Motor neuron (in vitro differentiated cells): ENCODE results near the gene LMAN2. TPM values are rescaled to one million over a fixed set of nuclear protein-coding genes. Genes with fewer than 3 reads are reported as not detected.
A peak's percentile ranks its signal among the peaks of the same experiment; 100 is the strongest.
"Not testable (repeated sequence)": the region's sequence is repeated elsewhere in the genome, so short reads cannot be mapped to it uniquely, and the experiment has no call there.

Experiments used
- ATAC-seq, 8 experiments: fragments of 200-7000 bp; cut with Tn5 transposase; replicated peaks in 6 of 8; 2 replicates each; pipeline ENCODE4 v1.8.0; 2021; ENCODE audit warnings: mild to moderate bottlenecking in 8 of 8, moderate library complexity in 8 of 8
- H3K27ac ChIP-seq, 2 donors: fragments of 250-450 bp; sonication (Bioruptor Pico); 2 replicates each; pipeline ENCODE4 v1.9.0; 2021; ENCODE audit warnings: antibody characterized with exemption in 2 of 2, mild to moderate bottlenecking in 2 of 2, moderate library complexity in 1 of 2
- H3K4me1 ChIP-seq, 2 donors: fragments of 250-450 bp; sonication (Bioruptor Pico); replicated peaks in 1 of 2; 2 replicates each; pipeline ENCODE4 v1.6.1; 2021; ENCODE audit warnings: antibody characterized with exemption in 2 of 2, mild to moderate bottlenecking in 2 of 2, moderate library complexity in 1 of 2
- H3K4me3 ChIP-seq, 5 donors: fragments of 250-450 bp; sonication (Bioruptor Pico); 2 replicates each; pipeline ENCODE4 v1.9.0; 2021; ENCODE audit warnings: antibody characterized with exemption in 5 of 5, mild to moderate bottlenecking in 5 of 5, moderate library complexity in 4 of 5
- WGBS, 10 experiments: fragments of 450-650 bp; shearing (Covaris generic); methylation state at CpG; one replicate each; pipeline ENCODE4 v1.0.0; 2022; 5-methylcytosine and 5-hydroxymethylcytosine counted together
- in situ Hi-C, 9 experiments: fragments of 400-800 bp; cut with MboI; loops; one replicate each; pipeline ENCODE4 v1.15.0; 2021; ENCODE audit warnings: low sequenced_read_pairs in 9 of 9, low pct_unique_long_range_greater_than_20kb in 2 of 9; ENCODE audit not compliant: unreplicated experiment in 9 of 9
- total RNA-seq, 8 experiments: library from RNA; unstranded; fragments of 300-600 nt; gene quantifications; 2 replicates each; pipeline versions ENCODE4 v1.2.3 to v1.2.4, GENCODE V29; 2022

LMAN2 gene
- total RNA-seq, 8 experiments from 2014 or later, result 48.3 to 219 (median 111) TPM

GRCh38 chr5:177360740-177361139, 9.3 kb upstream of the LMAN2 start:
- H3K4me1 ChIP-seq, H3K4me3 ChIP-seq, ATAC-seq, in situ Hi-C loops, H3K27ac ChIP-seq: not testable (repeated sequence)
- 73 to 80% (median 80%) methylated on average over 2 to 4 of the region's 7 CpGs; no CpG with 5 or more reads in 7 of the 10 experiments for WGBS, 10 experiments

- ATAC-seq, result no peak
- whole genome bisulfite sequencing, 10 experiments, result 14 to 60% (median 50%) methylated on average over 1 to 3 of the region's 3 CpGs; no CpG with 5 or more reads in 7 of the 10 experiments
- no peak overlapping the region for H3K4me3 ChIP-seq
- H3K4me1 ChIP-seq, result peaks cover 0 to 7% of the 10 kb centered on the region in 2 donors
- in situ Hi-C loops, result no loop called here
- no peak overlapping the region for H3K27ac ChIP-seq
Measured at GRCh38 chr5:177359860-177360259, 8.4 kb upstream of the LMAN2 start.

GRCh38 chr5:177359451-177359851, 8.0 kb upstream of the LMAN2 start:
- Histone ChIP-seq H3K4me1 (peaks cover 0 to 7% of the 10 kb centered on the region in 2 donors), H3K27ac (no peak overlapping the region), H3K4me3 (no peak overlapping the region)
- in situ Hi-C loops, result no loop called here
- ATAC-seq, result no peak
- 71 to 100% methylated on average over 1 to 3 of the region's 6 CpGs; no CpG with 5 or more reads in 8 of the 10 experiments for WGBS, 10 experiments

GRCh38 chr5:177358370-177358819, 6.9 kb upstream of the LMAN2 start:
- Histone ChIP-seq H3K4me1 (peaks cover 0 to 7% of the 10 kb centered on the region in 2 donors), H3K4me3 (no peak overlapping the region), H3K27ac (no peak overlapping the region)
- no CpG with 5 or more reads among the region's 5 CpGs for WGBS, 10 experiments
- ATAC-seq, result peak in 4 of 8 experiments; percentile 4 to 62 (median 10)
- in situ Hi-C loops, result no loop called here

GRCh38 chr5:177357459-177358351, 6.2 kb upstream of the LMAN2 start, which contains the start of gene RGS14:
TSS of gene RGS14 (plus strand) at chr5:177357924. CDS start at chr5:177358025, 101 bp downstream.
- Histone ChIP-seq H3K27ac (no peak within 1 kb of the TSS), H3K4me1 (peaks cover 0 to 4% of the 10 kb centered on the region in 2 donors), H3K4me3 (no peak within 1 kb of the TSS)
- in situ Hi-C loops, result no loop called here
- WGBS, 10 experiments, result 36 to 80% (median 57%) methylated on average over 3 to 23 of the region's 37 CpGs; no CpG with 5 or more reads in 4 of the 10 experiments
- ATAC-seq, result peak; percentile 14 to 60 (median 46)

GRCh38 chr5:177357146-177357458, 5.6 kb upstream of the LMAN2 start:
- peak in 1 of 8 experiments; percentile 8 for ATAC-seq
- 67 to 88% (median 80%) methylated on average over 1 of the region's 5 CpGs; no CpG with 5 or more reads in 7 of the 10 experiments for WGBS, 10 experiments
- no peak overlapping the region for H3K27ac ChIP-seq
- in situ Hi-C loops, result no loop called here
- H3K4me1 ChIP-seq, result peaks cover 0 to 4% of the 10 kb centered on the region in 2 donors
- H3K4me3 ChIP-seq, result no peak overlapping the region

- H3K4me3 ChIP-seq, result no peak overlapping the region
- no peak overlapping the region for H3K27ac ChIP-seq
- no peak for ATAC-seq
- H3K4me1 ChIP-seq, result peaks cover 0 to 5% of the 10 kb centered on the region in 2 donors
- in situ Hi-C loops, result no loop called here
- WGBS, 10 experiments, result 37 to 89% (median 68%) methylated on average over 1 to 2 of the region's 3 CpGs; no CpG with 5 or more reads in 4 of the 10 experiments
Measured at GRCh38 chr5:177356746-177357145, 5.3 kb upstream of the LMAN2 start.

- in situ Hi-C loops, result no loop called here
- no peak overlapping the region for H3K27ac ChIP-seq
- 0 to 33% (median 0%) methylated on average over 1 of the region's 1 CpG; no CpG with 5 or more reads in 5 of the 10 experiments for WGBS, 10 experiments
- H3K4me1 ChIP-seq, result peaks cover 0 to 5% of the 10 kb centered on the region in 2 donors
- ATAC-seq, result no peak
- no peak overlapping the region for H3K4me3 ChIP-seq
Measured at GRCh38 chr5:177355868-177356168, 4.3 kb upstream of the LMAN2 start.

GRCh38 chr5:177355162-177355867, 3.8 kb upstream of the LMAN2 start:
- WGBS, 10 experiments, result 57 to 100% (median 100%) methylated on average over 1 of the region's 1 CpG; no CpG with 5 or more reads in 6 of the 10 experiments
- peaks cover 4 to 10% of the 10 kb centered on the region in 2 donors for H3K4me1 ChIP-seq
- no peak for ATAC-seq
- no peak overlapping the region for H3K27ac ChIP-seq
- H3K4me3 ChIP-seq, result no peak overlapping the region
- in situ Hi-C loops, result no loop called here

GRCh38 chr5:177354711-177355110, 3.2 kb upstream of the LMAN2 start:
- in situ Hi-C loops, result no loop called here
- no peak for ATAC-seq
- Histone ChIP-seq H3K4me3 (no peak overlapping the region), H3K27ac (no peak overlapping the region), H3K4me1 (peaks cover 10 to 14% of the 10 kb centered on the region in 2 donors)
- 40 to 93% (median 60%) methylated on average over 1 to 3 of the region's 3 CpGs; no CpG with 5 or more reads in 1 of the 10 experiments for WGBS, 10 experiments

GRCh38 chr5:177354256-177354655, 2.8 kb upstream of the LMAN2 start:
- Histone ChIP-seq H3K27ac (no peak overlapping the region), H3K4me1 (peaks cover 10 to 14% of the 10 kb centered on the region in 2 donors), H3K4me3 (no peak overlapping the region)
- ATAC-seq, result no peak
- in situ Hi-C loops, result no loop called here
- WGBS, 10 experiments, result 58 to 100% (median 77%) methylated on average over 1 to 3 of the region's 3 CpGs; no CpG with 5 or more reads in 3 of the 10 experiments

- WGBS, 10 experiments, result 53 to 86% (median 82%) methylated on average over 2 to 5 of the region's 5 CpGs; no CpG with 5 or more reads in 2 of the 10 experiments
- Histone ChIP-seq H3K27ac (no peak overlapping the region), H3K4me1 (peaks cover 10 to 11% of the 10 kb centered on the region in 2 donors), H3K4me3 (no peak overlapping the region)
- in situ Hi-C loops, result no loop called here
- ATAC-seq, result no peak
Measured at GRCh38 chr5:177353093-177353492, 1.6 kb upstream of the LMAN2 start.

- no peak for ATAC-seq
- in situ Hi-C loops, result no loop called here
- H3K27ac ChIP-seq, result peak overlapping the region; percentile 93 to 95
- WGBS, 10 experiments, result 0 to 60% (median 22%) methylated on average over 1 to 8 of the region's 19 CpGs; no CpG with 5 or more reads in 4 of the 10 experiments
- peaks cover 10 to 11% of the 10 kb centered on the region in 2 donors for H3K4me1 ChIP-seq
- H3K4me3 ChIP-seq, result peak overlapping the region; percentile 63 to 92 (median 71)
Measured at GRCh38 chr5:177350776-177351391, 584 bp downstream of the LMAN2 start.
